HG03025 (cell line): ENCODE results near the gene RPL13A.

ENCODE experiments used
- ATAC-seq: cut with Tn5 transposase; IDR thresholded peaks from one replicate; pipeline ENCODE4 v1.9.1; 2021; ENCODE audit warnings: mild to moderate bottlenecking, moderate library complexity; ENCODE audit not compliant: unreplicated experiment, low FRiP score

RPL13A gene

DNA sequence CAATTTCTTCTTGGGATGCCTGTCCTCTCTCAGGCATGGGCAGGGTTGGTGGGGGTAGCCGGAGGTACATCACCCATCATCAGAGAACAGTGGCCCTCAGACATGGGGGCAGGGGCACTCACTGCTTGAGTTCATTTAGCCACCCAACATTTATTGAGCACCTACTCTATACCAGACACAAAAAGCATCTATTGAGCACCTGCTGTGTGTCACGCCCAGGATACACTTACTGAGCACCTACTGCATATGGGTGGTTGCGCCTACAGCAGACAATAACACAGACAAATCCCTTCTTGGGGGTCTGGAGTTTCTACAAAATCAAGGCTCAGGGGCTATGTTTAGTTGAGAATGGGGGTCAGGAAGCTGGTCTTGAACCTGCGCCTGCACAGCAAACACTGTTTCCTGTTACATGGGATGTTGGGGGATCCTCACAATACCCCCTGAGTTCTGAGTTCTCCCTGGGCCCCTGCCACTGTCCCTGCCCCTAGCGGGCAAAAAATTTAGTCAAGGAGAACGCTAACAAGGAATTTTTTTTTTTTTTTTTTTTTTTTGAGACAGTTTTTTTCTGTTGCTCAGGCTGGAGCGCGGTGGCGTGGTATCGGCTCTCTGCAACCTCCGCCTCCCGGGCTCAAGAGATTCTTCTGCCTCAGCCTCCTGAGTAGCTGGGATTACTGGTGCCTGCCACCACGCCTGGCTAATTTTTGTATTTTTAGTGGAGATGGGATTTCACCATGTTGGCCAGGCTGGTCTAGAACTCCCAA is 52.0 kb downstream of the RPL13A start:
- ATAC-seq = no peak
